Measurements from ENCODE around the gene MED1. TPM values are rescaled to one million over a fixed set of nuclear protein-coding genes. Genes with fewer than 3 reads are reported as not detected.

Gene MED1
- total RNA-seq, 1 donor from 2014 or later = 23.1 TPM

DNA sequence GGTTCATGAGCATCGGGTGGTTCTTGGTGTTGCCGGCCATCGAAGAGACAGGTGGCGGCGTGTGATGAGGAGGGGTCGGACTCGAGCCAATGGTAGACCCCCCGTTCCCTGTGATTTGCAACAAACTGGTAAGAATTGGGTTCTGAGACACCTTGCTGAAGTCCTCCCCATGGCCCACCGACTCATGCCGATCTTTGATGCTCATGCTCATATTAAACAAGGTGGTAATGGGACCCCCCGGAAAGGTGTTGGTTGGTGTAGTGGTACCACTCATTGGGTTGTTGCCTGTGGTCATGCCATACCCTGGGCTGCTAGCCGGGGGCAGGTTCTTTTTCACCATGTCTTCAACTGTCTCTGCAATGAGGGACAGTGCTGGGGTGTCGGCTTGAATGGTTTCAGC lies 40.8 kb downstream of the MED1 start:
- intact Hi-C loops (cut with DNase I) = no loop called here
- Histone ChIP-seq H3K4me3 (no peak overlapping the region), H3K9me3 (no peaks in the 10 kb centered on the region), H3K27me3 (no peaks in the 10 kb centered on the region), H3K4me1 (no peaks in the 10 kb centered on the region), H3K27ac (no peak overlapping the region), H3K36me3 (peaks cover 0 to 58% of the 10 kb centered on the region in 2 donors)
- DNase-seq (ENCODE audit: extremely low spot score in 2 of 2) = no peak
- TF ChIP-seq POLR2A (IDR thresholded peaks at IDR 0.05) (no peak), POLR2AphosphoS5 (IDR thresholded peaks at IDR 0.05; ENCODE audit: insufficient read depth in 1 of 2, low read depth in 1 of 2) (no peak), CTCF (IDR thresholded peaks at IDR 0.05) (no peak)

DNA sequence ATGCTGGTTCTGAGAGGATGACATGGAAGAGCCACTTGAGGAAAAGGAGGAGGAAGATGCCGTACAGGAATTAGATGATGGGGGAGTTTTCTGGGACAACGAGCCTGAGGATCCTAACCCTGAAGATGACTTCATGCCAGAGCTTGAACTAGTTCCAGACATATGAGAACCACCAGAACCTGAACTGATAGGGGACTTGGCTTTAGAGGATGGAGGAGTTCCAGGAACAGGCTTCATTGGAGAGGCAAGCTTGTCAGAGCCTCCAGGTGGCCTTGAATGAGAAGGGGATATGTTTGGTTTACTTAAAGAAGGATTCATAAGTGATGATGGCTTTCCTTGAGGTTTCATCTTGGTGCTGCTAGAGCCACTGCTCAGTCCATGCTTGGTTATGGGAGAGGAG lies 42.7 kb downstream of the MED1 start:
- Histone ChIP-seq H3K9me3 (no peaks in the 10 kb centered on the region), H3K27ac (no peak overlapping the region), H3K27me3 (no peaks in the 10 kb centered on the region), H3K4me1 (no peaks in the 10 kb centered on the region), H3K36me3 (peaks cover 0 to 40% of the 10 kb centered on the region in 2 donors), H3K4me3 (no peak overlapping the region)
- TF ChIP-seq POLR2A (IDR thresholded peaks at IDR 0.05) (no peak), CTCF (IDR thresholded peaks at IDR 0.05) (no peak), POLR2AphosphoS5 (IDR thresholded peaks at IDR 0.05; ENCODE audit: insufficient read depth in 1 of 2, low read depth in 1 of 2) (no peak)
- DNase-seq (ENCODE audit: extremely low spot score in 2 of 2) = no peak
- intact Hi-C loops (cut with DNase I) = no loop called here

GRCh38 chr17:39406951-39407350 lies 44.1 kb downstream of the MED1 start:
- TF ChIP-seq POLR2AphosphoS5 (IDR thresholded peaks at IDR 0.05; ENCODE audit: insufficient read depth in 1 of 2, low read depth in 1 of 2) = no peak
- TF ChIP-seq POLR2A (IDR thresholded peaks at IDR 0.05) = no peak
- no peak for TF ChIP-seq CTCF (IDR thresholded peaks at IDR 0.05)
- DNase-seq (ENCODE audit: extremely low spot score in 2 of 2) = no peak
- intact Hi-C loops (cut with DNase I) = no loop called here
- Histone ChIP-seq H3K27me3 (no peaks in the 10 kb centered on the region), H3K9me3 (no peaks in the 10 kb centered on the region), H3K27ac (no peak overlapping the region), H3K4me1 (no peaks in the 10 kb centered on the region), H3K4me3 (no peak overlapping the region), H3K36me3 (peaks cover 0 to 31% of the 10 kb centered on the region in 2 donors)

DNA sequence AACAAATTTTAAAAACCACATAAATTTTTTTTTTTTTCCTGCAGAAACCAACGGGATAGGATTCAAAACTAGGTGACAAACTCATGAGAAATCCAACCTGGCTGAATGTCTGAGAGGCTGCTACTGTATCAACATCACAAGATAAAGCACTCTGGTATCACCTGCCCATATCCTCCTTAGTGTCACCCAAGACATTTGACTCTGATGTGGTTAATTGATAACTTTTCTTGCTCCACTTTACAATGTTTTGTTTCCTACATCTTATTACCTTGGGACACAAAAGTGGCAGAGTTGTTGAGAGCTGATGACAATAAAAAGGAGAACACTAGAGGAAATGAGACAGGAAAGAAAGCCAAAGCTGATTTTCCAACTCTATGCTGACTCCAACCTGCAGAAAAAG lies 45.6 kb downstream of the MED1 start:
- Histone ChIP-seq H3K4me1 (peaks cover 5% of the 10 kb centered on the region), H3K27me3 (no peaks in the 10 kb centered on the region), H3K36me3 (peaks cover 0 to 25% of the 10 kb centered on the region in 2 donors), H3K4me3 (no peak overlapping the region), H3K9me3 (no peaks in the 10 kb centered on the region), H3K27ac (no peak overlapping the region)
- no peak for DNase-seq (ENCODE audit: extremely low spot score in 2 of 2)
- no peak for TF ChIP-seq CTCF (IDR thresholded peaks at IDR 0.05)
- no peak for TF ChIP-seq POLR2A (IDR thresholded peaks at IDR 0.05)
- intact Hi-C loops (cut with DNase I) = no loop called here

DNA sequence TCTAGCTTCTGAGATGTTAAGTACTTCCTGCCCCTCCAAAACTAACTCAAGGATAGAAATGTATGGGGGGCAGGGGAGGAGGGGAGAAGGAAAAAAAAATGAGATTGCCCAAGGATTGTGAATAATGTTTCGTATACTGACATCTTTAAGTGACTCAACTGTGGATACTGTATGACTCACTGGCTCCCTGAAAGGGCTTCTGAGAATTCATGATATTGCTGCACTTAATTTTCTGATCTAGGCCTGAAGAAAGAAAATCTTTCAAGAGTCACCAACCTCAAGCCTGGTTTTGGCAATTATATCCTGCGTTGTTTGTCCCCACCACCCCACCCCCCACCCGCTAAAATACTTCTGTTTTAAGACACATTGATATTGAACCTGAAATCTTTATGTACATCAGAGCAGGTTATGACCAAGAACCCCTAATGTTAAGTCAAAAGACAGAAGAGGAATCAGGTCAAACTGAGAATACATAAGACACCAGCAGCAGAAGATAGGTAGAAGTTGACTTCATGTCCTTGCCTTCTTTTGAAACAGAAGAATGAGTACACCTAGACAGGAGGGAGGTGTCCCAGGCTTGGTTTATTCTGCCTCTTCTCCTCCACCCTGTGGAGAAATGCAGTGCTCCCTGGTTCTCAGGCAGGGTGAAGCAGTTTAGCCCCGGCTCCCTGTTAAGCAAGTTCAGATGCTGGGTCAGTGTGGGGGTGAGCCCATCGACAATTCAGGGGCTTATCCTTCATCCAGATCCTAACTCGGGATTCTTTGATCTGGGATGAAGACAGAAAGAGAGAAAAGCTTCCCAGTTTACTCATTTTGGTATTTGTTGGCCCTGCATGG lies 46.3 kb downstream of the MED1 start:
- Histone ChIP-seq H3K27me3 (no peaks in the 10 kb centered on the region), H3K4me3 (no peak overlapping the region), H3K4me1 (peaks cover 11% of the 10 kb centered on the region), H3K36me3 (peaks cover 0 to 18% of the 10 kb centered on the region in 2 donors), H3K27ac (no peak overlapping the region), H3K9me3 (no peaks in the 10 kb centered on the region)
- DNase-seq (ENCODE audit: extremely low spot score in 2 of 2) = no peak
- TF ChIP-seq POLR2AphosphoS5 (IDR thresholded peaks at IDR 0.05; ENCODE audit: insufficient read depth in 1 of 2, low read depth in 1 of 2) (no peak), CTCF (IDR thresholded peaks at IDR 0.05) (no peak), POLR2A (IDR thresholded peaks at IDR 0.05) (no peak)
- intact Hi-C loops (cut with DNase I) = no loop called here
